Right cardiac atrium (tissue), 5 donors: ENCODE measurements around the gene NAPB. TPM values are rescaled to one million over a fixed set of nuclear protein-coding genes. Genes with fewer than 3 reads are reported as not detected.
A peak's percentile ranks its signal among the peaks of the same experiment; 100 is the strongest.

Experiments
- ATAC-seq, 2 donors: fragments of 200-7000 bp; cut with Tn5 transposase; one replicate each; pipeline versions ENCODE4 v1.8.0 to v1.9.1; 2020; ENCODE audit warnings: moderate library complexity in 2 of 2, mild to moderate bottlenecking in 1 of 2
- DNase-seq, 3 donors: peaks; one replicate each; pipeline ENCODE4 v3.0.0-alpha.2; 2020
- H3K27ac ChIP-seq: one replicate; pipeline ENCODE4 v1.5.1; 2013; ENCODE audit warnings: mild to moderate bottlenecking, low read length, control low read depth, moderate library complexity
- H3K27me3 ChIP-seq: one replicate; pipeline ENCODE4 v1.6.1; 2013; ENCODE audit not compliant: control insufficient read depth, insufficient read depth
- H3K4me1 ChIP-seq: one replicate; pipeline ENCODE4 v1.6.1; 2013; ENCODE audit warnings: low read length; ENCODE audit not compliant: control insufficient read depth, insufficient read depth
- H3K4me3 ChIP-seq: one replicate; pipeline ENCODE4 v1.5.1; 2013; ENCODE audit warnings: low read length, control low read depth
- H3K9me3 ChIP-seq: one replicate; pipeline ENCODE4 v1.6.1; 2013; ENCODE audit warnings: low read length; ENCODE audit not compliant: control insufficient read depth
- WGBS: extraction: QIAGEN DNeasy Blood & Tissue Kit; methylation state at CpG from one replicate; pipeline ENCODE4 v1.1.7; 2013; 5-methylcytosine and 5-hydroxymethylcytosine counted together
- intact Hi-C, 4 donors: fragments of 100-400 bp; cut with DNase I; formaldehyde crosslinking; loops; one replicate each; pipeline versions ENCODE4 v1.11.0 to v1.14.0; 2022 to 2023
- polyA plus RNA-seq: library from polyadenylated mRNA; stranded (reverse); fragments of 200-250 nt; gene quantifications from one replicate; pipeline ENCODE4 v1.2.3, GENCODE V29; 2013
- total RNA-seq, 4 donors: library from RNA; stranded (reverse); fragmentation: NEBNext Ultra II Directional; extraction: Animal tissue kit (Norgen Biotek cat#: 25700); gene quantifications; one replicate each; pipeline ENCODE4 v1.2.1, GENCODE V29; 2021
- donor health status: healthy with polysubstance abuse.
- donor health status: DM: no; HTN: yes; CAD: no.
- donor health status: DM: no; HTN: no; CAD: no.
- donor health status: DM: no; HTN: yes; CAD: no; lungs with severe emphysema.
- donor health status: DM: yes; HTN: yes; CAD: no.

NAPB gene
- total and polyA plus RNA-seq, 5 donors, result 4.3 to 8.7 (median 7.6) TPM

DNA sequence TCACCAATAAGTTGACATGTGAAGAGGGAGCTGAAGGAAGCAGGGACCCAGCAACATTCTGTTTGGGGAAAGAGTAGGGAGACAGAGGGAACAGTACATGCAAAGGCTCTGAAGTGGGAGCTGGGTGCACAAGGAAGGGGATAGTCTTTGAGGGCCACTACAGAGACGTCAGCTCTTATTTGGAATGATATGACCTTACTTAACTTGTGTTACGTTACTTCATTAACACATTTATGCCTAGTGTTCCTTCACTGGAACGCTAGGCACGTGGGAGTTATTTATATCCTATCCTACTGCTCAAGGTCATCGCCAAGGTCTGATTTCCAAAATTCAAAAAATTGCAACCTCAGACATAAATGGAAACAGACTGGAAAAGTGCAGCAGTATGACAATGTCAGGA, 20.2 kb downstream of the NAPB start:
- peak; percentile 40 to 41 for ATAC-seq
- WGBS, result 62% methylated on average over 5 of the region's 5 CpGs
- H3K27ac ChIP-seq, result peak overlapping the region; percentile 77

DNA sequence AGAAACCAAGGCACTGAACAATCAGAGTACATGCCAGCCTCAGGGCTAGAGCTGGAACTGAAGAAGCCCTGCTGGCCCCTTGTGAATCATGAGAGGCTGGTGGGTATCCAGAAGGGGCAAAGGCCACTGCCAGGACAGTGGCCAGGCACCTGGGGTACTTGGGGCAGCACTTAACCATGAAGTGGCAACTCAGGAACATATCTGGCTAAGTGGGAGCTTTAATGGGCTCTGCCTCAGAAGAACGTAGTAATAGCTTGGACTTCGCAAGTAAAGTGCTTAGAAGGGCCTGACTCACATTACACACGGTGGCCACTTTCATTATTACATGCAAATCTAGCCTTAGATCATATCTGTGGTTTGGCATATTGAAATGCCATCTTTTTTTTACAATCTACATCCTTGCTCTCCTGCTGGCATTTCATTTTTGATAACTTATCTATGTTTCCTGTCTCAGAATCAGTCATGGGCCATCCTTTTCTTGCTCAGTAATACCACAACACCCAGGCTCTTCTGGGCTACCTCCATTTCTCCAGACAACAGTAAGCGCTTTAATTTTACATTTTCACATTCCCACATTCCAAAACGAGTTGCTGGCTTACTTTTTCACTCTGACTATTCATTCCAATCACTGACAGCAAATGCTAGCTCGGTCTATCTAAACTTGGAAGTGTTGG, 21.6 kb downstream of the NAPB start:
- ATAC-seq (no peak), DNase-seq (no peak)
- H3K9me3 ChIP-seq, result no peaks in the 10 kb centered on the region
- H3K4me3 ChIP-seq, result no peak overlapping the region
- H3K4me1 ChIP-seq, result peaks cover 5% of the 10 kb centered on the region
- 64% methylated on average over 6 of the region's 6 CpGs for WGBS
- H3K27ac ChIP-seq, result no peak overlapping the region
- intact Hi-C loops, result no loop called here
- no peaks in the 10 kb centered on the region for H3K27me3 ChIP-seq

More for the DNA sequence above, 20.2 kb downstream of the NAPB start:
- H3K4me3 ChIP-seq, result no peak overlapping the region
- intact Hi-C loops, result no loop called here
- no peaks in the 10 kb centered on the region for H3K9me3 ChIP-seq
- peaks cover 5% of the 10 kb centered on the region for H3K4me1 ChIP-seq
- no peak for DNase-seq
- no peaks in the 10 kb centered on the region for H3K27me3 ChIP-seq

DNA sequence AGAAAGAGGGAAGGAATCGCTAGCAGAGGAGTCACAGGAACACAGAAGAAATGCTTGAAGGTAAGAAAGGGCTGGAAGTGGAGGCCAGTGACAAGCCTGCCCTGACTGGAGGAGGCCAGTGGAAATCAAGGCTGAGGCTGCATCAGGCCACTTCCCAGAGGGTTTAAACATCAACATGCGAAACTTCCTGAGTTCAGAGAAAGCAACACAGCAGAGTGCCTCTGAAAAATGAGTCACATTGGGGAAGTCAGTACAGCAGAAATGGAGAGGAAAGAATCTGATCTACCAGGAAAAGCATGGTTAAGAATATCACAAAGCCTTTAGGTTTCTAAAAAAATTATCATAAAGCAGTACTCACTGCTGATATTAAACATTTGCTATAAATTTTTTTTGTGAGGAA, 23.3 kb downstream of the NAPB start:
- H3K4me1 ChIP-seq, result peaks cover 3% of the 10 kb centered on the region
- ATAC-seq (peak; percentile 51 to 89), DNase-seq (no peak)
- intact Hi-C loops, result no loop called here
- no peaks in the 10 kb centered on the region for H3K27me3 ChIP-seq
- H3K4me3 ChIP-seq, result no peak overlapping the region
- H3K9me3 ChIP-seq, result no peaks in the 10 kb centered on the region
- WGBS, result 57% methylated on average over 2 of the region's 2 CpGs
- H3K27ac ChIP-seq, result peak overlapping the region; percentile 39

DNA sequence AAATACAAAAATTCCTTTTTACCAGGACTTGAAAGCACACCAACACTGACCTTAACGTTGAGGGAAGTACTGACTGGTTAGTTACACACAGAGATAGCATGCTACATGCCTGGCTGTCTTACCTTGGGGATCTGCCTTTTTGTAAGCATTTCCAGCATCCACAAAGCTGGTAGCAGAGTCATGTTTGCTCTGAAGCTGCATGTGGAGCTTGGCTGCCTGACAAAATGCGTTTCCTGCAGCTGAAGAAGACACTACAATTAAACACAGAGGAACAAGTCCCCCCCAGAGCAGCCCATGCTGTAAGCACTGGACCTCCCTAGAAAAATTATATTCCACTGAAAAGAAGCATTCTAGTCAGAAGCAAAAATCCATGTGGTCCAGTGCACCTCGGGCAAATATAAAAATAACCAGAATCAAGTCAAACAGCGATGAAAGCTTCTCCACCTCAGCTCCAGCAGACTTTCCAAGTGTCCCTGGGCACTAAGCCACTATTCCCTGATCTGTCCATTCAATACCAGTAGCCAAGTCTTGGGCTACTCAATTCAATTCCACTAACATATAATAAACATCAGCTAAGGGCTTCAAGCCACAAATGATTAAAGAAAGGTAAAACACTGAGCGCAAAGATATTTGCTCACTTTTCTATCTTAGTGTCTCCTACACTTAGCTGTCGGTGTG, 24.2 kb downstream of the NAPB start:
- peaks cover 3% of the 10 kb centered on the region for H3K4me1 ChIP-seq
- intact Hi-C loops, result no loop called here
- no peaks in the 10 kb centered on the region for H3K9me3 ChIP-seq
- H3K27me3 ChIP-seq, result no peaks in the 10 kb centered on the region
- H3K4me3 ChIP-seq, result no peak overlapping the region
- ATAC-seq (peak in 1 of 2 donors; percentile 42), DNase-seq (no peak)
- H3K27ac ChIP-seq, result no peak overlapping the region
- 49% methylated on average over 6 of the region's 6 CpGs for WGBS

DNA sequence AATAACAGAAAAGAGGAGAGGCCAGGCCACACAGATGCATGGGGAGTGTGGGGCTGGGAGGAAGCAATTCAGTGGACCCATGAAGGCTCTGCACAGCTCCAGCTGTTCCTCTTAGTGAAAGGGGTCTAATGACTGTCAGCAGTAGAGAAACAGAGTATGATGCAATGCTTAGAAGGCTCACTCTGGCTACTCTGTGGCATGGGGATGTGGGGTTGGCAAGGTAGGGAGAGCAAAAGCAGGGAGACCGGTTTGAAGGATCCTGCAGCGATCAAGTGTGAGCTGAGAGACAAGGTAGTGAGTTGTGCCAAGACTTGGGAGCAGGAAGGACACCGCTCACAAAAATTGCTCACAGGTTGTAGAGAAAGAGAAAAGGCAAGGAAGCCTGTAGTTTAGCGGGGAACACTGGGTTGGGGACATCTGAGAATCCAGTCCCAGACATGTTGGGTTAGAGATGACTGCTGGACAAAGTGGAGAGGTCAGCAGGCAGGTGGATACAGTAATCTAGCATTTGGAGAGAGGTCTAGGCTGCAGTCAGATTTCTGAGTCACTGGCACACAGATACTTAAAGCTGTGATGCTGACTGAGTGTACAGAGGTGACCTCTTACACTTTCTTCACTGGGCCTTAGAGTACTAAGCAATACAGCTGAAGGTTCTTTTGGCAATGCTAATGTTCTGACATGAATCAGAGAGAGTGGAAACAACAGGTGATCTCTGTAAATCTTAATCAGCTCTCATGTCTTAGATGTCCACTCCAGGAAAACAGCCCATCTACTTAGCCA, 27.1 kb downstream of the NAPB start:
- H3K4me1 ChIP-seq, result no peaks in the 10 kb centered on the region
- no peak overlapping the region for H3K4me3 ChIP-seq
- ATAC-seq (no peak), DNase-seq (no peak)
- intact Hi-C loops, result no loop called here
- H3K9me3 ChIP-seq, result no peaks in the 10 kb centered on the region
- no peak overlapping the region for H3K27ac ChIP-seq
- H3K27me3 ChIP-seq, result no peaks in the 10 kb centered on the region
- 96% methylated on average over 4 of the region's 4 CpGs for WGBS

DNA sequence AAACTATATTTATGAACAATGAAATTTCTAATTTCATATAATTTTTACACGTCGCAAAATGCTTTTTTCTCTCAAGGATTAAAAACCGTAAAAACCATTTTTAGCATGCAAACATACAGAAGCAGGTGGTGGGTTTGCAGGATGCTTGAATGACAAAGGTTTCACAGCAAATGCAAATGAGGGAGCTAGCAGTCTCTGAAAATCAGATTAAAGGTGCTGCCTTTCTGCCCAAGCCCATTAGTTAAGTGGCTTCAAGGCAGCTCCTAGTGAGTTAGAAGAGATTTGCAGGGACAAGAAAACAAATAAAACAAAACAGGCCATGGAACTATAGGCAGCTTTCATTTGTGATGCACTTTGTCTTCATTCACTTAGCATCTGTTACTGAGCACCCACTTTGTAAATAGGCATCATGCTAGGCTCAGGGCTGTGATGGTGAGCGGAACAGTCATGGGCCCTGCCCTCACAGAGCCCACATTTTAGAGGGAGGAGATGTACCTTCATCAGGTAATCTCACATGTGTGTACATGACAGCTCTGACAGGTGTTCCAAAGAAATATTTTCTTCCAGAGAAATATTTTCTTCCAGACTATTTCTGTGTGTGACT, 29.5 kb downstream of the NAPB start:
- WGBS, result 96% methylated on average over 4 of the region's 4 CpGs
- intact Hi-C loops, result no loop called here
- no peak for DNase-seq
- H3K27me3 ChIP-seq, result no peaks in the 10 kb centered on the region
- H3K4me1 ChIP-seq, result no peaks in the 10 kb centered on the region
- H3K27ac ChIP-seq, result no peak overlapping the region
- H3K9me3 ChIP-seq, result no peaks in the 10 kb centered on the region
- H3K4me3 ChIP-seq, result no peak overlapping the region
- no peak for ATAC-seq

DNA sequence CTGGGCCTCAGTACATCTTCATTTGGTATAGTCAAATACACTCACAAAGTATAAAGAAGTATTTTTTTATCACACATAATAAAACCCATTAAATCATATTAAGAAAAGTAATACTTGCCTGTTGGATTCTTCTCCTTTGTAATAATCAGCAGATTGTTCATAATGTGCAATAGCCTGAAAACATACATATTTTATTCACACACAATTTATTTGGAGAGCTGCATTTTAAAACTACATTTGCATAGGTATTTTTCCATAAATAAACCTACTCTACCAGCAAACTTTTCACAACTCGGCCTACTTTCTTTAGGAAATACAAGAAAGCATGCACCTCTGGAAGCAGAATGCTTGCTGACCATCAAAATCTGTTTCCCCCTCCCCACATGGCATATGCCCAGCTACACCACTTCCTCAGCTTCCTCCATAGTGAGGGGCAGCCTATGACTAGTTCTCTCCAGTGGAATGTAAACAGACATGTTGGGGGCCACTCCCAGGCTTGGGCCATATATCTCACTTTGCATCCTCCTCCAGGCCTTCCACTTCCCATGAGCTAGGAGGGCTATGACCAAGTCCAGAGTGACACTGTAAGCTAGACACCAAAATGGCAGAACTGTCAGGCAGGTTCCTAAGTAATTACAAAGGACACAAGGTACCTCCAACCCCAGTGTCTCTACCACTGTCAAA, 31.1 kb downstream of the NAPB start:
- WGBS, result 95% methylated on average over 1 of the region's 1 CpG

DNA sequence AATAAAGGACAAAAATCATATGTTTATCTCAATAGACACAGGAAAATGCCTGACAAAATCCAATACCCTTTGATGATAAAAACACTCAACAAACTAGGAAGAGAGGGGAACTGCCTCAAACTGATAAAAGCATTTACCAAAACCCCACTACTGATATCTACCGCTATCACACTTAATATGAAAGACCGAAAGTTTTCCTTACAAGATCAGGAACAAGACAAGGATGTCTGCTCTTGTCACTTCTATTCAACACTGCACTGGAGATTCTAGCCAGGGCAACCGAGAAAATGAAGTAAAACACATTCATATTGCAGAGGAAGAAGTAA, 34.2 kb downstream of the NAPB start:
- Histone ChIP-seq H3K4me1 (peaks cover 2% of the 10 kb centered on the region), H3K4me3 (no peak overlapping the region), H3K9me3 (no peaks in the 10 kb centered on the region), H3K27me3 (no peaks in the 10 kb centered on the region), H3K27ac (no peak overlapping the region)
- WGBS, result 96% methylated on average over 3 of the region's 3 CpGs
- ATAC-seq (no peak), DNase-seq (no peak)
- intact Hi-C loops, result no loop called here

More for the DNA sequence above, 31.1 kb downstream of the NAPB start:
- DNase-seq, result no peak
- ATAC-seq, result no peak
- Histone ChIP-seq H3K4me3 (no peak overlapping the region), H3K27me3 (no peaks in the 10 kb centered on the region), H3K27ac (no peak overlapping the region), H3K4me1 (peaks cover 2% of the 10 kb centered on the region), H3K9me3 (no peaks in the 10 kb centered on the region)
- intact Hi-C loops, result no loop called here

DNA sequence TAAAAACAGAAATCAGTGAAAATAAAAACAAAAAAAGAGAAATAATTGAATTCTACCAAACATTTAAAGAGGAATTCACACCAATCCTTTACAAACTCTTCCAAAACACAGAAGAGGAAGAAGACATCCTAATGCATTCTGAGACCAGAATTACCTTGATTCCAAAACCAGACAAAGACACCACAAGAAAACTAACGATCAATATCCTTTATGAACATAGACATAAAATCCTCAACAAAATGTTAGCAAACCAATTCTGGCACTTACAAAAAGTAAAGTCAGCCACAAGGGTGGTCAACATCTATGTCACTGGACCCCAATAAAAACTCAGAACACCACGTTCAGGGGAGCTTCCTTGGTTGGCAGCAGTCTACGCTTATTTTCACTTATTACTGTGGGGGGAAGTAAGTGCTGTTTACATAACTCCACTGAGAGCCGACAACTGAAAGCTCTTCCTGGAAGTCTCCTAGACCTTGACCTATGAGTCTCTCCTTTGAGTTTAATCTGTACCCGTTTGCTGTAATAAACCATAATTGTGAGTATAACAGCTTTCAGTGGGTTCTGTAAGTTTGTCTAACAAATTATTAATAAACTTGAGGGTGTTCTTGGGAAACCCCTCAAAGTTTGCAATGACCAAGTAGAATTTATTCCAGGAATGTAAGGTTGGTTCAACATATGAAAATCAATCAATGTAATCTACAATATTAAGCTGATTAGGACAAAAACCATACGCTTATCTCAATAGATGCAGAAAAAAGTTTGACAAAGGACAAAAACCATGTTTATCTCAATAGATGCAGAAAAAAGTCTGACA, 34.8 kb downstream of the NAPB start:
- no peak overlapping the region for H3K27ac ChIP-seq
- intact Hi-C loops, result no loop called here
- H3K4me3 ChIP-seq, result no peak overlapping the region
- no peaks in the 10 kb centered on the region for H3K9me3 ChIP-seq
- ATAC-seq (no peak), DNase-seq (no peak)
- peaks cover 4% of the 10 kb centered on the region for H3K4me1 ChIP-seq
- no peaks in the 10 kb centered on the region for H3K27me3 ChIP-seq
- 72% methylated on average over 6 of the region's 6 CpGs for WGBS

DNA sequence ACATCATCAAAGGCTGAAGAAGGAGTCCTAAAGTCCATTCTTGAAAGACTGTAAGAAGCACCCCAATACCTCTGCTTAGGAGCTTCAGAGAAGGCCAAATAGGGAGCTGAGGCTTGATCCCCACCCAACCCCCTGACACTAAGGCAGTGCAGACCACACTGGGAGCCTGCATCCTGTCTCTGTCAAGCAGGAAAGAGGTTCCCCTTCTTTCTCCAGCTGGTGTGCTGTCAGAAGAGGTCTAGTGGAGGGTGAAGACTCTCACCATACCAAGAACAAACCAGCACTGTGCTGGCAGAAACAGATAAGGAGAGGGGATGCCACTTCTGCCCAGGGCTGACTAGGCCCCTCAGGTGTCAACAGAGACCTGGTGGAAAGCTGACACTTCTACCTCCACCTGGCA, 39.4 kb downstream of the NAPB start:
- ATAC-seq (no peak), DNase-seq (no peak)
- Histone ChIP-seq H3K27ac (no peak overlapping the region), H3K4me1 (peaks cover 4% of the 10 kb centered on the region), H3K27me3 (no peaks in the 10 kb centered on the region), H3K9me3 (no peaks in the 10 kb centered on the region), H3K4me3 (no peak overlapping the region)
- intact Hi-C loops, result no loop called here
